ENCODE measurements around the gene MID1. TPM values are rescaled to one million over a fixed set of nuclear protein-coding genes. Genes with fewer than 3 reads are reported as not detected.

MID1 gene
- total RNA-seq, 4 donors from 2014 or later: 17.0 to 23.4 (median 19.0) TPM

- ATAC-seq: no peak
- no peak overlapping the region for H3K27ac ChIP-seq
- H3K9me3 ChIP-seq: no peaks in the 10 kb centered on the region
- H3K27me3 ChIP-seq: no peaks in the 10 kb centered on the region
- H3K4me3 ChIP-seq: no peak overlapping the region
- H3K4me1 ChIP-seq: no peaks in the 10 kb centered on the region
- TF ChIP-seq CTCF (IDR thresholded peaks at IDR 0.05): no peak
- TF ChIP-seq EP300 (IDR thresholded peaks at IDR 0.05): no peak
- TF ChIP-seq POLR2AphosphoS5 (IDR thresholded peaks at IDR 0.05): no peak
- TF ChIP-seq POLR2A (IDR thresholded peaks at IDR 0.05): no peak
- H3K36me3 ChIP-seq: no peaks in the 10 kb centered on the region
- 63 to 83% methylated on average over 1 of the region's 1 CpG for WGBS, 2 donors (ENCODE audit: low coverage in 1 of 2)
Observed at GRCh38 chrX:10401239-10401638, 219.1 kb downstream of the MID1 start.

GRCh38 chrX:10399043-10399741, 221.2 kb downstream of the MID1 start:
- no peak for ATAC-seq
- H3K4me1 ChIP-seq: no peaks in the 10 kb centered on the region
- TF ChIP-seq POLR2A (IDR thresholded peaks at IDR 0.05): no peak
- TF ChIP-seq CTCF (IDR thresholded peaks at IDR 0.05): no peak
- TF ChIP-seq POLR2AphosphoS5 (IDR thresholded peaks at IDR 0.05): no peak
- no peak for TF ChIP-seq EP300 (IDR thresholded peaks at IDR 0.05)
- no peaks in the 10 kb centered on the region for H3K36me3 ChIP-seq
- no peak overlapping the region for H3K4me3 ChIP-seq
- H3K9me3 ChIP-seq: no peaks in the 10 kb centered on the region
- no peaks in the 10 kb centered on the region for H3K27me3 ChIP-seq
- H3K27ac ChIP-seq: no peak overlapping the region

GRCh38 chrX:10398215-10398614, 222.2 kb downstream of the MID1 start:
- H3K9me3 ChIP-seq: no peaks in the 10 kb centered on the region
- no peaks in the 10 kb centered on the region for H3K4me1 ChIP-seq
- WGBS, 2 donors (ENCODE audit: low coverage in 1 of 2): 33 to 92% methylated on average over 2 of the region's 2 CpGs
- H3K36me3 ChIP-seq: no peaks in the 10 kb centered on the region
- H3K27ac ChIP-seq: no peak overlapping the region
- TF ChIP-seq POLR2A (IDR thresholded peaks at IDR 0.05) (no peak), POLR2AphosphoS5 (IDR thresholded peaks at IDR 0.05) (no peak), EP300 (IDR thresholded peaks at IDR 0.05) (no peak), CTCF (IDR thresholded peaks at IDR 0.05) (no peak)
- no peak overlapping the region for H3K4me3 ChIP-seq
- no peak for ATAC-seq
- no peaks in the 10 kb centered on the region for H3K27me3 ChIP-seq

- H3K9me3 ChIP-seq: no peaks in the 10 kb centered on the region
- no peaks in the 10 kb centered on the region for H3K36me3 ChIP-seq
- no peak overlapping the region for H3K4me3 ChIP-seq
- TF ChIP-seq EP300 (IDR thresholded peaks at IDR 0.05) (no peak), POLR2A (IDR thresholded peaks at IDR 0.05) (no peak), CTCF (IDR thresholded peaks at IDR 0.05) (no peak), POLR2AphosphoS5 (IDR thresholded peaks at IDR 0.05) (no peak)
- H3K4me1 ChIP-seq: no peaks in the 10 kb centered on the region
- WGBS, 2 donors (ENCODE audit: low coverage in 1 of 2): 83% methylated on average over 2 of the region's 3 CpGs; no CpG with 5 or more reads in 1 of the 2 donors
- H3K27me3 ChIP-seq: no peaks in the 10 kb centered on the region
- H3K27ac ChIP-seq: no peak overlapping the region
- ATAC-seq: no peak
Observed at GRCh38 chrX:10397349-10397748, 223.0 kb downstream of the MID1 start.

- no peak overlapping the region for H3K27ac ChIP-seq
- TF ChIP-seq EP300 (IDR thresholded peaks at IDR 0.05): no peak
- no peak for TF ChIP-seq POLR2AphosphoS5 (IDR thresholded peaks at IDR 0.05)
- TF ChIP-seq POLR2A (IDR thresholded peaks at IDR 0.05): no peak
- no peak for TF ChIP-seq CTCF (IDR thresholded peaks at IDR 0.05)
- H3K36me3 ChIP-seq: no peaks in the 10 kb centered on the region
- ATAC-seq: no peak
- no peaks in the 10 kb centered on the region for H3K27me3 ChIP-seq
- no peaks in the 10 kb centered on the region for H3K9me3 ChIP-seq
- H3K4me1 ChIP-seq: no peaks in the 10 kb centered on the region
- no peak overlapping the region for H3K4me3 ChIP-seq
- WGBS, 2 donors (ENCODE audit: low coverage in 1 of 2): 67 to 73% methylated on average over 4 to 5 of the region's 6 CpGs
Observed at GRCh38 chrX:10395643-10396042, 224.7 kb downstream of the MID1 start.
